ENCODE results near the gene ALKBH3.

Gene ALKBH3

GRCh38 chr11:43905813-43906241 lies 25.2 kb downstream of the ALKBH3 start:
- H3K4me1 Mint-ChIP-seq (ENCODE audit: low read depth), result peaks cover 24% of the 10 kb centered on the region
- H3K36me3 Mint-ChIP-seq, result peaks cover 21% of the 10 kb centered on the region
- H3K9me3 Mint-ChIP-seq (ENCODE audit: low read depth), result no peaks in the 10 kb centered on the region
- no peaks in the 10 kb centered on the region for H3K27me3 Mint-ChIP-seq
- no peak overlapping the region for H3K27ac Mint-ChIP-seq
- H3K4me3 Mint-ChIP-seq, result no peak overlapping the region

GRCh38 chr11:43907028-43907975 lies 26.7 kb downstream of the ALKBH3 start:
- Mint-ChIP-seq H3K27me3 (no peaks in the 10 kb centered on the region), H3K4me3 (no peak overlapping the region), H3K4me1 (ENCODE audit: low read depth) (peaks cover 24% of the 10 kb centered on the region), H3K9me3 (ENCODE audit: low read depth) (no peaks in the 10 kb centered on the region), H3K27ac (no peak overlapping the region), H3K36me3 (peaks cover 21% of the 10 kb centered on the region)

GRCh38 chr11:43908191-43908590 lies 27.6 kb downstream of the ALKBH3 start:
- no peak overlapping the region for H3K4me3 Mint-ChIP-seq
- peaks cover 19% of the 10 kb centered on the region for H3K36me3 Mint-ChIP-seq
- H3K9me3 Mint-ChIP-seq (ENCODE audit: low read depth), result no peaks in the 10 kb centered on the region
- no peak overlapping the region for H3K27ac Mint-ChIP-seq
- H3K27me3 Mint-ChIP-seq, result no peaks in the 10 kb centered on the region
- H3K4me1 Mint-ChIP-seq (ENCODE audit: low read depth), result peaks cover 24% of the 10 kb centered on the region

- no peak overlapping the region for H3K4me3 Mint-ChIP-seq
- peaks cover 20% of the 10 kb centered on the region for H3K36me3 Mint-ChIP-seq
- no peaks in the 10 kb centered on the region for H3K27me3 Mint-ChIP-seq
Measured at GRCh38 chr11:43908683-43909082, 28.1 kb downstream of the ALKBH3 start.

GRCh38 chr11:43913829-43914380 lies 33.3 kb downstream of the ALKBH3 start:
- Mint-ChIP-seq H3K4me3 (no peak overlapping the region), H3K36me3 (peaks cover 17% of the 10 kb centered on the region), H3K27me3 (no peaks in the 10 kb centered on the region), H3K4me1 (ENCODE audit: low read depth) (peaks cover 2% of the 10 kb centered on the region), H3K9me3 (ENCODE audit: low read depth) (no peaks in the 10 kb centered on the region), H3K27ac (no peak overlapping the region)

More at GRCh38 chr11:43908683-43909082, 28.1 kb downstream of the ALKBH3 start:
- H3K9me3 Mint-ChIP-seq (ENCODE audit: low read depth), result no peaks in the 10 kb centered on the region
- no peak overlapping the region for H3K27ac Mint-ChIP-seq
- peaks cover 24% of the 10 kb centered on the region for H3K4me1 Mint-ChIP-seq (ENCODE audit: low read depth)

- H3K4me1 Mint-ChIP-seq (ENCODE audit: low read depth), result peaks cover 2% of the 10 kb centered on the region
- peaks cover 19% of the 10 kb centered on the region for H3K36me3 Mint-ChIP-seq
- H3K27ac Mint-ChIP-seq, result no peak overlapping the region
- H3K9me3 Mint-ChIP-seq (ENCODE audit: low read depth), result no peaks in the 10 kb centered on the region
- H3K27me3 Mint-ChIP-seq, result no peaks in the 10 kb centered on the region
- H3K4me3 Mint-ChIP-seq, result no peak overlapping the region
Measured at GRCh38 chr11:43914466-43914865, 33.8 kb downstream of the ALKBH3 start.

- Mint-ChIP-seq H3K4me1 (ENCODE audit: low read depth) (peaks cover 5% of the 10 kb centered on the region), H3K9me3 (ENCODE audit: low read depth) (no peaks in the 10 kb centered on the region), H3K36me3 (peaks cover 19% of the 10 kb centered on the region), H3K27ac (no peak overlapping the region), H3K27me3 (no peaks in the 10 kb centered on the region), H3K4me3 (no peak overlapping the region)
Measured at GRCh38 chr11:43916621-43917020, 36.0 kb downstream of the ALKBH3 start.

GRCh38 chr11:43917851-43918250 lies 37.2 kb downstream of the ALKBH3 start:
- Mint-ChIP-seq H3K4me1 (ENCODE audit: low read depth) (peaks cover 5% of the 10 kb centered on the region), H3K27ac (no peak overlapping the region), H3K4me3 (no peak overlapping the region), H3K27me3 (no peaks in the 10 kb centered on the region), H3K36me3 (peaks cover 16% of the 10 kb centered on the region), H3K9me3 (ENCODE audit: low read depth) (no peaks in the 10 kb centered on the region)

GRCh38 chr11:43918662-43919061 lies 38.0 kb downstream of the ALKBH3 start:
- Mint-ChIP-seq H3K9me3 (ENCODE audit: low read depth) (no peaks in the 10 kb centered on the region), H3K36me3 (peaks cover 13% of the 10 kb centered on the region), H3K4me1 (ENCODE audit: low read depth) (peaks cover 5% of the 10 kb centered on the region), H3K4me3 (no peak overlapping the region), H3K27ac (no peak overlapping the region), H3K27me3 (no peaks in the 10 kb centered on the region)

- Mint-ChIP-seq H3K9me3 (ENCODE audit: low read depth) (no peaks in the 10 kb centered on the region), H3K27me3 (no peaks in the 10 kb centered on the region), H3K4me3 (no peak overlapping the region), H3K4me1 (ENCODE audit: low read depth) (peaks cover 5% of the 10 kb centered on the region), H3K27ac (no peak overlapping the region), H3K36me3 (peaks cover 11% of the 10 kb centered on the region)
Measured at GRCh38 chr11:43919852-43920597, 39.4 kb downstream of the ALKBH3 start.

- Mint-ChIP-seq H3K27me3 (no peaks in the 10 kb centered on the region), H3K27ac (no peak overlapping the region), H3K9me3 (ENCODE audit: low read depth) (no peaks in the 10 kb centered on the region), H3K4me1 (ENCODE audit: low read depth) (peaks cover 5% of the 10 kb centered on the region), H3K36me3 (peaks cover 9% of the 10 kb centered on the region), H3K4me3 (no peak overlapping the region)
Measured at GRCh38 chr11:43920598-43921419, 40.2 kb downstream of the ALKBH3 start.

- Mint-ChIP-seq H3K4me1 (ENCODE audit: low read depth) (peaks cover 5% of the 10 kb centered on the region), H3K27me3 (no peaks in the 10 kb centered on the region), H3K36me3 (peaks cover 9% of the 10 kb centered on the region), H3K27ac (no peak overlapping the region), H3K4me3 (no peak overlapping the region), H3K9me3 (ENCODE audit: low read depth) (no peaks in the 10 kb centered on the region)
Measured at GRCh38 chr11:43921561-43922294, 41.1 kb downstream of the ALKBH3 start.

- Mint-ChIP-seq H3K4me3 (no peak overlapping the region), H3K36me3 (peaks cover 9% of the 10 kb centered on the region), H3K27ac (no peak overlapping the region)
Measured at GRCh38 chr11:43922295-43922648, 41.6 kb downstream of the ALKBH3 start.

More at GRCh38 chr11:43922295-43922648, 41.6 kb downstream of the ALKBH3 start:
- peaks cover 5% of the 10 kb centered on the region for H3K4me1 Mint-ChIP-seq (ENCODE audit: low read depth)
- H3K9me3 Mint-ChIP-seq (ENCODE audit: low read depth), result no peaks in the 10 kb centered on the region
- H3K27me3 Mint-ChIP-seq, result no peaks in the 10 kb centered on the region
